GM19397 (cell line): Measurements from ENCODE around the gene FUT3.

ENCODE experiments used
- ATAC-seq: cut with Tn5 transposase; IDR thresholded peaks from one replicate; pipeline ENCODE4 v1.9.1; 2021; ENCODE audit warnings: mild to moderate bottlenecking, moderate library complexity; ENCODE audit not compliant: unreplicated experiment

The FUT3 gene

DNA sequence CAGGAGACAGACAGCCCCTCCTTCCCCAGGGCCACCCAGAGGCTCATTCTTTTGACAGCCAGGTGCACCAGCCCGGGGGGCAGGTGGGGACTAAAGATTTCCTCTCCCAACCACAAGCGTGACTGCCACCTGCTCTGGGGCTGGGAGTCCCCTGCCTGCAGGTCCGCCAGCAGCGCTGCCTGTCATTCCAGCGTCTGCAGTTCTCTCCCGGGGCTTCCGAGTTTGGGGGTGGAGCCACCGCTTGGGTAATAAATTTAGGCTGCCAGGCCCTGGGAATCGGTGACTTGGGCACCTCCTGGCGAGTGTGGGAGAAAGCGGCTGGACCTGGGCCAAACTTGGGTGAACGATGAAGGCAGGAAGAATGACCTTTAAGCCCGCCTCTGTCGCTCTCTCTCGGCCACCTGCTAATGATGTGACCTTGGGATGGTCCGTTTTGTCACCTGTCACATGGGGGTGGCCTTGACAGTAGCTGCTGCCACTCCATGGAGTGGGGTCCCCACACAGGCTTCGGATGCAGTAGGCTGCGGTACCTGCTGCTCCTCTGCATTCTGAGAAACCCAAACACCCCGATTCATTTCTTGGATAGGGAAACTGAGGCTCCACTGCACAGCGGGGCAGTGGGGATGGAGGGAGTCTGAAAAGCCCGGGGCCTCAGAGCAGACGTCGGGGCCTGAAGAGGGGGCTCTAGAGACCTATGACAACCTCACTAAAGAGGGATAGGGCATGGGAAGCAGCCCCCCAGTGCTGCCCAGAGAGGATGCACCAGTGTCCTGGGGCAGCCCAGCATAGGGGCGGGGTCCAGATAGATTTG lies 24.5 kb downstream of the FUT3 start:
- ATAC-seq, result no peak

DNA sequence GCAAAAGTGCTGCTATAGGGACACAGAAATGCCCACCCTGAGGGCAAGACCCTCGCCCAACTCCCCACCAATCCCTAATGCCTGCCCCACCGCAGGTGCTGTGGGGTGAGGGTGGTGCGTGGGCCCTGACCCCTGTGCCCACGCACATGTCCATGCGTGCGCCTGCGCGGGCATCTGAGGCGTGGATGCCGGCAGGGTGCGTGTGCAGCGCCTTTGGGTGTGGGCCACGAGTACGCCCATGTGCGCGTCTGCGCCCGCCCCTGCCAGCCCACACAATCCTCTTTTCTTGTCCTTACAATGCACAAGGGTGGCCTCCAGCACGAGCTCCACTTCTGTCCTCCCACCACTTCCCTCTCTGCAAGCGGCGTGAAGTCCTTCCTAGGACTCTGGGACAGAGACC lies 26.1 kb downstream of the FUT3 start:
- ATAC-seq, result no peak

DNA sequence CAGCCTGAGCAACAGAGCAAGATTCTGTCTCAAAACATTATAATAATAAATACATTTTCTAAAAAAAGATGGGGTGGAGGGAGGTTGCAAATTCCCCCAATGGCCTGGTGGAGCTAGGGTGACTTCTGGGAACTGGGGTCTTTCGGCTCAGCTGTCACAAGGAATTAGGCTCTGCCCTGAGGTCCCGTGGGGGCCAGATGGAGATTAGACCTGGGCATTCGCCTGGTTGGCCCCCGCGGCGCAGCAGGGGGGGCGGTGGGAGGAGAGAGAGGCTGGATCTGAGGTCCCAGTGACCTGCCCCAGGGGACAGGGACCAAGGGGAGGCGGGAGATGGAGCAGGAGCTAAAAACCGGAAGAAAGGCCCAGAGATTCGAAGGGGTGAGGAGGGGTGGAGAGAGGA lies 26.5 kb downstream of the FUT3 start:
- no peak for ATAC-seq

DNA sequence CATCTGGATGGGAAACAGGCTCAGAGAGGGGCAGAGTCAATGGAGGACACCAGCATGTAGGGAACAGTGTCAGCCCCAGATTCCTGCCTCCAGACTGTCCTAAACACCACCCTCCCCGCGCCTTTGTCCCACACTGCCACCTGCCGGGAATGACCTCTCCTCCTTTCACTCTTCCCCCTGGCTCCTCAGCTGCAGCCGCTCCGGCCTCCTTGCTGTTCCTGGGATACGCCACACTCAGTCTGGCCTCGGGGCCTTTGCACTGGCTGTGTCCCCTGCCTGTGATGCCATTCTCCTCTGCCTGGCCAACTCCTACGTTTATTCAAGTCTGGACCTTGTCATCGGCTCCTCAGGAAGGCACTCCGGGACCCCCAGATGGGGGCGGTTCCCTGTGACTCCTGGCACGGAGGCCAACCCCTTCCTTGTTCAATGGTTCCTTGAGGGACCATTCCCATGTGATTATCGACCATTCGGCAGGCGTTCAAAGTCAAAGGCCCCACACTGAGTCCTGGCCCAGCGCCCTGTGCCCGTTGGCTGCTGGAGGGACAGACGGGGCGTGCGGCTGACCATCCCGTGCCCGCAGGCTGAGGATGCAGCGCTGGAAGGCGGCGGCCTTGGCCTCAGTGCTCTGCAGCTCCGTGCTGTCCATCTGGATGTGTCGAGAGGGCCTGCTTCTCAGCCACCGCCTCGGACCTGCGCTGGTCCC lies 27.5 kb downstream of the FUT3 start:
- ATAC-seq, result no peak

DNA sequence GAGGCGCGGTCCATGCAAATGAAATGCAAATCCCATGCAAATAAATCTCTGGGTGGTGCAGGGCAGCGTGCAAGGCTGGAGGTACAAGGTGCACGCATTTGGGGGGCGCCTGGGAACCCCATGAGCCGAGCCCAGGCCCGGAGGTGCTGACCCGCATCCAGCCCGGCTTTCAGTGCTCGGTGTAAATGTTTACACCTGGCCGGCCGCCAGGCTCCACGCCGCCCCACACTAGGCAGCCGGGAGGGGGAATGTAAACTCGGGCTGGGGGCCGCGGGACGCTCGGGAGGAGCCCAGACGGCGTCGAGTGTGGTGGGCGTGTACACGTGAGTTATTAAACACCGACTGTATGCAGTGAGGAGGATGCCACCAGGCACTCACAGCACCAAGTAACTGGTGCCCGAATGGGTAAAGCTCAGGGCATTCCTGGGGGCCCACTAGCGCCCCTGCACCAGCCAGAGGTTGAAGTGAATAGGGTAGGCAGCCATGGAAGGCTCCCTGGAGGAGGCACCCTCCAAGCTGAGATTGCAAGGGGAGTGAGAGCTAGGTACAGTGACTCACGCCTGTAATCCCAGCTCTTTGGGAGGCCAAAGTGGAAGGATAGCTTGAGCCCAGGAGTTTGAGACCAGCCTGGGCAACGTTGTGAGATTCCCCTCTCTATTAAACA lies 28.9 kb downstream of the FUT3 start:
- no peak for ATAC-seq

DNA sequence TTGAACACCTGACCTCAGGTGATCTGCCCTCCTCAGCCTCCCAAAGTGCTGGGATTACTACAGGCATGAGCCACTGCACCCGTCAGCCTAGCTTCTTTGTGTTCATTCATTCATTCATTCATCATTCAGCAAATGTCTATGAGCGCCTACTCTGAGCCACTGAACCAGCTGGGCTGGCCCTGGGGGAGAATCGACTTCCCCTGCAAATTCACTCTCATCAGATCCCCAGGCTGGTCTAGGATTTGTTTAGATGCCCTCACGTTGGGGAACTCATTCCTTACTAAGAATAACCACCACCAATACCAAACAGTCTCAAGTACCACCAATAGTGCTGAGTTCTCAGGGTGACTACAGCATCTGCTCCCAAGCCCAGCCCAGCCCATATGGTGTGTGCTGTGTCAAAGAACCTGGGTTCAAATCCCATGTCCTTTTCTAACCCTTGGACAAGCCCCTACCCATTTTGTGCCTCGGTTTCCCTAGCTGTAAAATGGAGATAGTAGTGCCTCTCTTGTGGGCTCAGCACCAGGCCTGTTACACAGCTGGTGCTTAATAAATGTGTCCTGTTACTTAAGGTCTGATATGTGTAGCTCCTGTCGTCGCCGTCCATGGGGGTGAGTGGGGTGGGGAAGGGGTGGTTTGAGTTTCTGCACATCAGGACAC lies 29.6 kb downstream of the FUT3 start:
- ATAC-seq, result no peak

DNA sequence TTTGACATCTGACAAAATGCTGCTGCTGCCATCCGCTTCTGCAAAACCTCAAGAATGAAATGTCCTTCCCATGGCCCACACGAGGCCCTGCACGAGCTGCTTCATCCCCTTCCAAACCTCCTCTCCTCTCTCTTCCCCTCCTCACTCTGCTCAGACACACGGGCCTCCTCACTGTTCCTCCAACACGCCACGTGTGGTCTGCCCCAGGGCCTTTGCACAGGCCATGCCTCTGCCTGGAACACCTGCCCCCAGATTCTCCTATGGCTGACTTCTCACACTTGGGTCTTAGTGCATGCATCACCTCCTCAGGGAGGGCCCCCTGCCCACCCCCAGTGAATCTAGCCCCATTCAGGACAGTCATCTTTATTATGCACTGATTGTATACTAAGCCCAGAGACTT lies 30.5 kb downstream of the FUT3 start:
- no peak for ATAC-seq

DNA sequence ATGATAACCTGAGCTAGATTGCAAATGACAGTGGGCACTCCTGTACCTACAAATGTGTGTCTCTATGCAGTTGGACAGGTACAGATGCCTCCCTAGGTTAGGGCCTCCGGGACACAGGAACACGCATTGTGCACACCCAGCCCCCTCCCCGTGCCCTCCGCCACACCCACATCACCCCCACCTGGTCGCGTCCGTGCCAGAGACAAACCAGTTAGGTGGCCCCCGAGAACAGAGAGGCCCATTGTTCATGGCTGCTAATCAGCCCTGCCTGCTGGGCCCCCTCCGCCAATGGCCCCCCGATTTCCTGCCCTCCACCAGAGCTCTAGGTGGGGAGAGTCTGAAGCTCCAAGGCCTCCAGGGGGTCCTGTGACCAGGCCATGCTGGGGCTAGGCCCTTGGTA lies 32.7 kb downstream of the FUT3 start:
- no peak for ATAC-seq

DNA sequence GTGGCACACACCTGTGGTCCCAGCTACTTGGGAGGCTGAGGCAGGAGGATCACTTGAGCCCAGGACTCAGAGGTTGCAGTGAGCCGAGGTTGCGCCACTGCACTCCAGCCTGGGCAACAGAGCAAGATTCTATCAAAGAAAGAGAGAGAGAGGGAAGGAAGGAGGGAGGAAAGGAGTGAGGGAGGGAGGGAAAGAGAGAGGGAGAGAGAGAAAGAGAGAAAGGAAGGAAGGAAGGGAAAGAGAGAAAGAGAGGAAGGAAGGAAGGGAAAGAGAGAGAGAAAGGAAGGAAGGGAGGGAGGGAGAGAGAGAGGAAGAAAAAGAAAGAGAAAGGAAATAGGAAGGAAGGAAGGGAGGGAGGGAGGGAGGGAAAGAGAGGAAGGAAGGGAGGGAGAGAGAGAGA lies 34.0 kb downstream of the FUT3 start:
- ATAC-seq, result no peak

DNA sequence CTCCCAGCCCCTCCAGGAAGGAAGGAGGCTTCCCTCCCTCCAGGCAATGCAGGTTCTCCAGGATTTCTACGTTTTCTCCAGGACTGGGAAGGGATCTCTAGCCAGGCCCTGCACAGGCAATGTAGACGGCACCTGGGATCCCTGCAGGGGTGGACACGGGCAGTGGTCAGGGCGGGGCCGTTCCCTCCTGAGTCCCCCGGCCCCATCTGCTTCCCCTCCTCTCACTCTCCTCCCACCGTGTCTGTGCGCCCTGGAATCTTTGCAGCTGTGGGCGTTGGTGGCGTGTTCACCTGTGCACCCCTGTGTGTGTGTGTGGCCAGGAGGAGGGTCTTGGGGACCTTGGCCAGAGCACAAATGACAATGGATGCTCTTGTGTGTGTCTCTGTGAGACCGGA lies 36.4 kb downstream of the FUT3 start:
- no peak for ATAC-seq

DNA sequence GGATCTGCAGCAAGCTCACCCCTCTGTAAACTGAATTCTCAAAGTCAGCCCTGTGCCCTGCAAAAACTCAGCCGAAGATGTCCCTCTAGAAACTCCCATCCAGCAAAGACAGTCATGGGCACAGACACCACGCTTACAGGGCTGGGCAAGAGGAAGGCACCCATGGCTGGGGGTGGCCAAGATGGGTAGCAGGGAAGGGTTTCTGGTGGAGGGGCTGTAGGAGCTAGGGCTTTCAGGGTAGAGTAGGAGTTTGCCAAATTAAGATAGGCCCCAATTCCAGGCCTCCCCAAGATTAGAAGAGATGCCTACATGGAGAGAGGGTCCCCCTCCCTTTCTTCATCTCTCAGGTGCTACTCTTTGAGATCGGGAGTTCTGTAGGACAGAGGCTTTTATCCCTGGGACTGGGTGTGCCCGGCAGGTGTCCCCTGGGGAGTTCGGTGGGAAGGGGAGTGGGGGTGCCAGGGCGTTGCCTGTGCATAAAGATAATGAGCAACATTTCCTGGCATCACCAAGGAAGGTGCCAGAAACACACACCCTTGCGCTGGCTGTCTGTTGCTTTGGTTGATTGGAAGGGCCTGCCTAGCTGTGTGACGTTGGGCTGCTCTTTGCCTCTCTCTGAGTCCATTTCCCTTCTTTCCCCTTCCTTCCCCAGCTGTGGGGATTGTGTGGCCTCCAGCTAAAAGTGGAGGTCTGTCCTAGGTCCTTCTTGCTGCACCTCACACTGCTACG lies 37.0 kb downstream of the FUT3 start:
- ATAC-seq, result no peak

DNA sequence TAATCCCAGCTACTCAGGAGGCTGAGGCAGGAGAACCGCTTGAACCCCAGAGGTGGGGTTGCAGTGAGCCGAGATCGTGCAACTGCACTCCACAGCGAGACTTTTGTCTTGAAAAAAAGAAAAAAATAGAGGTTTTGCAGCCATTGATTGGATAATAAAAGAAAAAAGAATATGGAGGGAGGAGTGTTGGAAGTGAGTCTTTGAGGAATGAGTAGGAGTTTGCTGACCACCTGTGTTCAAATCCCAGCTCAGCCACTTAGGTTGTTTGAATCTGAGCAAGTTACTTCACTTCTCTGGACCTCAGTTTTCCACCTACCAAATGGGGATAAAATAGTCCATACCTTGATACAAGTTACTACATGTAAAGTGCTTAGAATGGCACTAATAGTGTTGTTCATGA lies 40.1 kb downstream of the FUT3 start:
- no peak for ATAC-seq

DNA sequence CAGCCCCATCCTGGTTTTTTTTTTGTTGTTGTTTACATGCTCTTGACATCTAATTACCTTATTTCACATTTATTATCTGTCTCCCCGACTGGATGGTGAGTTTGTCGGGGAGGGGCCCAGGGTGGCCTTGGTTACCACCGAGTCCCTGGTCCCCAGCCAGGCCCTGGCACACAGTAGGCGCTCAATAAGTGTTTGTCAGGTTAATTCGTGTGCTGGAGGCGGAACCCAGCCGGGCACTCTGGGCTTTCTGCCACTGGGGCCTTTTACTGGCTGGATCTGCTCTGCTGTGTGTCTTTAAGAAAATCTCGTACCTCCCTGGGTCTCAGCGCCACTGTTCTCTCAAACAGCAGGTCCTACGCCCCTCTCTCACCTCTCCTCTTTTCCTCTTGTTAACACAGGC lies 41.8 kb downstream of the FUT3 start:
- ATAC-seq, result no peak

DNA sequence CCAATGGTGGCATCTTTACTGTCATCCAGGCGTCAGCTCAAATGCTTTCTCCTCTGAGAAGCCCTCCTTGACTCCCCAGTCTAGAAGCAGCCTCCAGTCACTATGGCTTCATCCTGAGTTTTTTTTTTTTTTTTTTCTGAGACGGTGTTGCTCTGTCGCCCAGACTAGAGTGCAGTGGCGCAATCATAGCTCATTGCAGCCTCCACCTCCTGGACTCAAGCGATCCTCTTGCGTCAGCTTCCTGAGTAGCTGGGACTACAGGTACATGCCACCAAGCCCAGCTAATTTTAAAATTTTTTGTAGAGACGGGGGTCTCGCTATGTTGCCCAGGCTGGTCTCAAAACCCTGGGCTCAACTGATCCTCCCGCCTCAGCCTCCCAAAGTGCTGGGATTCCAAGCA lies 42.2 kb downstream of the FUT3 start:
- ATAC-seq, result no peak

DNA sequence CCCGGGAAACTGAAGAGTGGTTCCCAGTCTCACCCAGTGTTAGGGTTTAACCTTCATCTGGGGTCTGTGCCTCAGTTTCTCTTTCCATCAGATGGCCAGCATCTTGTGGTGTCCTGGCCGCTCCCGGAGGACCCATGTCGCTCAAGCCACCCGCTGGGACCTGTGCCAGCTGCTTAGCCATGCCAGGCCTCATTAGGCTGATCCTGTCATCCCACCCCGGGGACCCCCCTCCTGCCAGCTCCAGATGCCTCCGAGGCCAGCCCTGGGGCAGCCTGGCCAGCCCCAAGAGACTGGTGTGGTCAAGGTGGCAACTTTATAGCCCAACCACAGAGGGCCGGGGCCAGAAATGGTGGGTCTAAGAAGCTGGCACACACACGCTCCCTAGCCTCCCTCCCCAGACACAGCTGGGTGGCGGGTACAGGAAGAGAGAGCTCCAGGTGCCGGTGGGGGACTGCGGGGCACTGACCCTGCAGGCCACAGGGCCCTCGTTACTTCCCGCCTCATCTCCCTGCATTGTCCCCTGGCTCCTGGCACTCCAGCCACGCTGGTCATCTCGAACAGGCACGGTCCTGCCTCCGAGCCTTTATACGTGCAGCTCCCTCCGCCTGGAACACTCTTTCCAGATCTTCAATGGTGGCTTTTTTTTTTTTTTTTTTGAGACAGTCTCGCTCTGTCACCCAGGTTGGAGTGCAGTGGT lies 43.0 kb downstream of the FUT3 start:
- no peak for ATAC-seq

DNA sequence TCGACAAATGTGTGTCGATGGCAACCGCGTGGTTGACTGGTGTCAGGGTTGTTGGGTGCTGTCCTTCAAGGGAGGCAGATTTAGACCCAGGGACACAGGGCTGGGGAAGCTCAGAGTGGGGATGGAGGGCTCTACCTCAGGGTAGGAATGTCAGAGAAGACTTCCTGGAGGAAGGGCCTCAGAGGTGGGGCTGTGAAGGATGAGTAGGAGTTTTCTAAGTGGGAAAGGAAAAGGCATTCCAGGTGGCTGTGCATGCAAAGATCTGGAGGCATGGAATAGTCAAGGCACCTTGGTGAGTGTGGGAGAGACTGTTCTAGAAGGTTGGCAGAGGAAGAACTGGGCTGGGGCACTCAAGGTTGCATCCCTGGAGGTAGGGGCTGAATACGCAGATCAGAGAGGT lies 44.3 kb downstream of the FUT3 start:
- no peak for ATAC-seq

DNA sequence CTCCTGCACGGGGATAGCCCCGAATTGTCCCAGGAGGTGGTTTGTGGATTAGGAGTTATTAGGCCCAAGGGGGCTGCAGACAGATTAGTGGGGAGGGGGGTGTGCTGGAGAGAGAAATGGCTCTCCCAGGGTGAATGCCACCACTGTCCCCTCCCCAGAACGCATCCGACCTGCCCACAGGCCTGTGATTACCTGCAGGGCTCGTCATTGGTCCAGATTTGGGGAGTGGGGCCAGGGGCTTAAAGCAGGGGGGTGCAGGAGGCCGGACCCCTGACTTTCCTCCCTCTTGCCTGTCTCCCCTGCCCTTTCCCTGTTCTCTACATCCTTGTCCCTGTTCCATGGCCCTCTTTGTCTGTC lies 45.1 kb downstream of the FUT3 start:
- no peak for ATAC-seq

DNA sequence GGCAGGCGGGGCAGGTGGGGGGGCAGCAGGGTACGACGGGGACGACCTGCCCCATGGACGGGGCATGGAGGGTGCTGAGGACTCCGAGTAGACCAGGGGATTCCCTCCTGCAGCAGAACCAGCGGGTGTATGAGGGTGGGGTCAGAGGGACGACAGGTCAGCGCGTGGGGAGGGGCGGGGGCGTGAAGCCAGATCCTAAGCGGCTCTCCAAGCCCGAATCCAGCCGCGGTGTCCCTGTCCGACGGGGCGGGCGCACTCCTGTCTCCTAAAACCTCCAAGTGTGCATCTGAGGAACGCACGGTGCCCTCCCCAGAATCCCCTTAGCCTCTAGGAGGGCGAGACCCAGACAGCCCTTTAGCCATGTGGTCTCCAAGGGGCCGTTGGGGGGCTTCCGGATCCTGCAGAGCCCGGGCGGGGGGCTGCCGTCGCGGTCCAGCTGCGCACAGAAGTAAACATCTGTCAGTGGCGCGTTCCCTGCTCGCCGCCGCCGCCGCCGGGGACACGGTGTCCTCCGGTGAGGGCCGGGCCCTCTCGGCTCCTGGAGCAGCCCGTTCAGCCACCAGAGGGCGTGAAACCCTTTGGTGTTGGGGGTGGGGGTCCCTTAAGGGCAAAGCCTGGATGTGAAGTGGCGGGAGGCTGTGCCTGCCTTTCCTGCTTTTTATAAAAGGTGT lies 45.7 kb downstream of the FUT3 start:
- no peak for ATAC-seq

DNA sequence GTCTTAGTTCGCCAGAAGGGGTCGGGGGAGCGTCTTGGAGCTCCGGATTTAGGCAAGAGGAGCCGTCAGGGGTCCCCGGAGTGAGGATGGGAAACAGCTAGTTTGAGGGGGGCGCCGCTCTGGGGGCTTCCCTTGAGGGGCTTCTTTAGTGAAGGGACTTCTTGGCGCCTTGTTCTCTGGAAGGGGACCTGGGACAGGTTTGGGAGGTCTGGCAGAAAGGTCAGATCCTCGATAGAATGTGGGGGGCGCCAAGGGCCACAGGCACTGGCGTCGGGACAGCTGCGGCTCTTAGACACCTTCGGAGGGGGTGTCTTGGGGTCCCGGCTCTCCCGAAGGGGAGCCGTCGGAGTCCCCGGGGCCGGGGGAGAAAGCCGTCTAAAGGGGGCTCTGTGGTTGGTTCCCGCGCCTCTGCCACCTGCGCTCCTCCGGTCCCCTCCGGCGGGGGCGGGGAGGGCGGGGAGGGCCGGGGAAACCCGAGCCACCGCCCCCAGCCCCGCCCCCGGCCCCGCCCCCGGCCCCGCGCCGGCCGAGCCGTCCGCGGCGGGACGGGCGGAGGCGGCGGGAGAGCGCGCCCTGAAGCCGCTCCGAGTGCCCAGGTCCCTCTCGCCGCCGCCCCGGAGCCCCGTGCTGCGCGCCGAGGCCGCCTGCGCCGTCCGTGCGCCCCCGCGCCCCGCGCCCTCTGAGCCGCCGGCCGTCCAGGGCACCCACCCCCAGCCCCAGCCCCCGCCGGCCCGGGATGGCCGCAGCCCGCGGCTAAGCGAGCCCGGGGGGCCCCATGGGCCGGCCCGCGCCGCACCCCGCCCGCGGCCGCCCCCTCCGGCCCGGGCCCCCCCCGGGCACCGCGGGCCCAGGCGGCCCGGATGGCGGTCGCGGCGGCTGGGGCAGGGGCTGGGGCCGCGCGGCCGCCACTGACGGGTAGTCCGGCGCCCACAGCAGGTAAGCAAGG lies 46.5 kb downstream of the FUT3 start, which contains the start of gene NRTN:
TSS of gene NRTN (plus strand) at position 552 of the 946 bp plus-strand sequence. CDS start 19,099 bp downstream, outside the sequence.
- no peak for ATAC-seq
